IMR-90 (cell line): Measurements from ENCODE around the gene ITPK1. TPM values are rescaled to one million over a fixed set of nuclear protein-coding genes. Genes with fewer than 3 reads are reported as not detected.

Experiments used
- ATAC-seq: fragments of 200-7000 bp; cut with Tn5 transposase; 2 replicates; pipeline ENCODE4 v1.9.1; 2020; ENCODE audit warnings: low read depth, mild to moderate bottlenecking, moderate library complexity
- BruUV-seq: library from RNA; stranded (reverse); fragments of 400-500 nt; replicated peaks from 2 replicates; lab custom pipeline; 2021; lab: Mats Ljungman, UMichigan
- CTCF ChIA-PET: fragments of 300-600 bp; formaldehyde crosslinking; extraction: SDS; loops from one replicate; lab custom pipeline; 2021; ENCODE audit warnings: antibody characterized with exemption; lab: Yijun Ruan, JAX
- POLR2A ChIA-PET: fragments of 300-600 bp; sonication (Branson Sonifier 250); formaldehyde crosslinking; loops from one replicate; lab custom pipeline; 2022; ENCODE audit warnings: antibody characterized with exemption; ENCODE audit not compliant: unreplicated experiment; lab: Charles Lee
- DNase-seq: peaks from one replicate; pipeline ENCODE4 v3.0.0; 2013
- H2AFZ ChIP-seq: replicated peaks from 2 replicates; pipeline ENCODE3; 2013; ENCODE audit warnings: low read length, mild to moderate bottlenecking; ENCODE audit not compliant: poor library complexity
- H2AK5ac ChIP-seq: 2 replicates; pipeline ENCODE4 v1.6.1; 2013; ENCODE audit warnings: low read depth, low read length, inconsistent platforms
- H2AK9ac ChIP-seq: replicated peaks from 2 replicates; pipeline ENCODE3; 2013; ENCODE audit warnings: mild to moderate bottlenecking, low read depth, low read length, moderate library complexity; ENCODE audit not compliant: poor library complexity
- H2BK120ac ChIP-seq: 2 replicates; pipeline ENCODE4 v1.6.1; 2013; ENCODE audit warnings: low read depth, low read length, inconsistent platforms
- H2BK15ac ChIP-seq: 3 replicates; pipeline ENCODE4 v1.6.1; 2013; ENCODE audit warnings: low read depth, low read length, inconsistent platforms
- H2BK20ac ChIP-seq: 2 replicates; pipeline ENCODE4 v1.6.1; 2013; ENCODE audit warnings: low read depth, mild to moderate bottlenecking, inconsistent platforms, low read length, moderate library complexity
- H2BK5ac ChIP-seq: 2 replicates; pipeline ENCODE4 v1.6.1; 2013; ENCODE audit warnings: mild to moderate bottlenecking, low read depth, low read length, inconsistent platforms; ENCODE audit not compliant: poor library complexity, severe bottlenecking
- H3K14ac ChIP-seq: replicated peaks from 2 replicates; pipeline ENCODE4 v1.6.1; 2013; ENCODE audit warnings: low read depth, low read length, inconsistent platforms
- H3K18ac ChIP-seq: 2 replicates; pipeline ENCODE4 v1.6.1; 2013; ENCODE audit warnings: low read depth, low read length, control low read depth
- H3K23ac ChIP-seq: 2 replicates; pipeline ENCODE4 v1.6.1; 2013; ENCODE audit warnings: low read depth, low read length, inconsistent platforms
- H3K27ac ChIP-seq: 2 replicates; pipeline ENCODE4 v1.5.1; 2013; ENCODE audit warnings: mild to moderate bottlenecking, control low read depth, low read length; ENCODE audit not compliant: insufficient read depth
- H3K27me3 ChIP-seq: 2 replicates; pipeline ENCODE4 v1.6.1; 2013; ENCODE audit warnings: low read length; ENCODE audit not compliant: control insufficient read depth, insufficient read depth
- H3K36me3 ChIP-seq: 2 replicates; pipeline ENCODE4 v1.6.1; 2013; ENCODE audit warnings: low read length, mixed read lengths; ENCODE audit not compliant: control insufficient read depth, insufficient read depth
- H3K4ac ChIP-seq: 2 replicates; pipeline ENCODE4 v1.6.1; 2013; ENCODE audit warnings: low read depth, low read length, inconsistent platforms
- H3K4me1 ChIP-seq: 2 replicates; pipeline ENCODE4 v1.6.1; 2013; ENCODE audit warnings: low read length, mixed read lengths; ENCODE audit not compliant: control insufficient read depth, insufficient read depth
- H3K4me2 ChIP-seq: 2 replicates; pipeline ENCODE4 v1.6.1; 2013; ENCODE audit warnings: low read depth, mild to moderate bottlenecking, control low read depth, low read length, moderate library complexity
- H3K4me3 ChIP-seq: 2 replicates; pipeline ENCODE4 v1.5.1; 2013; ENCODE audit warnings: low read depth, mild to moderate bottlenecking, control low read depth, low read length, moderate library complexity; ENCODE audit not compliant: insufficient read depth
- H3K56ac ChIP-seq: 2 replicates; pipeline ENCODE4 v1.6.1; 2013; ENCODE audit warnings: low read length, inconsistent platforms; ENCODE audit not compliant: insufficient read depth; ENCODE audit errors: extremely low read depth
- H3K79me1 ChIP-seq, 2 experiments: 2 replicates each; pipeline ENCODE4 v1.6.1; 2013; ENCODE audit warnings: low read length in 2 of 2, inconsistent platforms in 1 of 2, low read depth in 1 of 2
- H3K9ac ChIP-seq: 2 replicates; pipeline ENCODE4 v1.6.1; 2013; ENCODE audit warnings: low read depth, low read length, control low read depth
- H3K9me1 ChIP-seq: 2 replicates; pipeline ENCODE4 v1.6.1; 2013; ENCODE audit warnings: low read length, inconsistent platforms; ENCODE audit not compliant: insufficient read depth
- H3K9me3 ChIP-seq: 2 replicates; pipeline ENCODE4 v1.6.1; 2013; ENCODE audit warnings: low read length; ENCODE audit not compliant: control insufficient read depth, insufficient read depth
- H4K20me1 ChIP-seq: 2 replicates; pipeline ENCODE4 v1.6.1; 2013; ENCODE audit warnings: low read length, inconsistent platforms; ENCODE audit not compliant: insufficient read depth
- H4K5ac ChIP-seq: 2 replicates; pipeline ENCODE4 v1.6.1; 2013; ENCODE audit warnings: mild to moderate bottlenecking, low read depth, low read length, control low read depth
- H4K8ac ChIP-seq, 2 experiments: 2 replicates each; pipeline ENCODE4 v1.6.1; 2013; ENCODE audit warnings: low read depth in 2 of 2, low read length in 2 of 2, control low read depth in 1 of 2, inconsistent platforms in 1 of 2
- H4K91ac ChIP-seq: 2 replicates; pipeline ENCODE4 v1.6.1; 2013; ENCODE audit warnings: low read depth, low read length, inconsistent platforms; ENCODE audit not compliant: insufficient read depth
- BHLHE40 ChIP-seq: fragments of 150-350 bp; IDR thresholded peaks from 2 replicates; pipeline ENCODE4 v1.6.1; 2016; ENCODE audit warnings: mild to moderate bottlenecking, low read depth, low read length
- CEBPB ChIP-seq: IDR thresholded peaks from 2 replicates; pipeline ENCODE4 v1.6.1; 2012; ENCODE audit warnings: low read depth, low read length, improper control_type of control experiment
- CHD1 ChIP-seq: IDR thresholded peaks from 2 replicates; pipeline ENCODE4 v1.6.1; 2012; ENCODE audit warnings: low read depth, low read length, improper control_type of control experiment
- CTCF ChIP-seq: conservative IDR thresholded peaks from 2 replicates; pipeline ENCODE4 v1.5.1; 2012; ENCODE audit warnings: mild to moderate bottlenecking, low read depth, low read length, improper control_type of control experiment
- ELK1 ChIP-seq: fragments of 150-350 bp; IDR thresholded peaks from 2 replicates; pipeline ENCODE4 v1.6.1; 2016; ENCODE audit warnings: low read depth, mild to moderate bottlenecking, low read length, moderate library complexity, borderline replicate concordance
- MAFK ChIP-seq: IDR thresholded peaks from 2 replicates; pipeline ENCODE4 v1.6.1; 2012; ENCODE audit warnings: low read depth, low read length, improper control_type of control experiment
- MXI1 ChIP-seq: IDR thresholded peaks from 2 replicates; pipeline ENCODE4 v1.6.1; 2012; ENCODE audit warnings: low read depth, mild to moderate bottlenecking, low read length, moderate library complexity, borderline replicate concordance
- NFE2L2 ChIP-seq: fragments of 150-350 bp; IDR thresholded peaks from 2 replicates; pipeline ENCODE4 v1.6.1; 2016; ENCODE audit warnings: low read depth, mild to moderate bottlenecking, low read length
- POLR2A ChIP-seq: IDR thresholded peaks from 2 replicates; pipeline ENCODE4 v1.6.1; 2012; ENCODE audit warnings: mild to moderate bottlenecking, low read depth, low read length
- RAD21 ChIP-seq: IDR thresholded peaks from 2 replicates; pipeline ENCODE4 v1.6.1; 2012; ENCODE audit warnings: low read length, improper control_type of control experiment
- RCOR1 ChIP-seq: IDR thresholded peaks from 2 replicates; pipeline ENCODE4 v1.6.1; 2012; ENCODE audit warnings: mild to moderate bottlenecking, low read length, improper control_type of control experiment; ENCODE audit not compliant: insufficient replicate concordance
- RFX5 ChIP-seq: IDR thresholded peaks from 2 replicates; pipeline ENCODE4 v1.8.0; 2012; ENCODE audit warnings: low read depth, mild to moderate bottlenecking, low read length, moderate library complexity
- SMC3 ChIP-seq: fragments of 150-350 bp; IDR thresholded peaks from 2 replicates; pipeline ENCODE4 v1.6.1; 2016; ENCODE audit warnings: low read depth, mild to moderate bottlenecking, antibody characterized with exemption, low read length, moderate library complexity
- USF2 ChIP-seq: fragments of 150-350 bp; IDR thresholded peaks from 2 replicates; pipeline ENCODE4 v1.6.1; 2017; ENCODE audit warnings: mild to moderate bottlenecking, antibody characterized with exemption, low read length, low read depth
- WGBS, 2 experiments: methylation state at CpG; one replicate each; pipeline versions ENCODE4 v1.1.5 to v1.1.7; 2013; ENCODE audit warnings: missing lambda C conversion rate in 2 of 2; ENCODE audit not compliant: insufficient read length in 1 of 2; ENCODE audit errors: extremely low coverage in 2 of 2; 5-methylcytosine and 5-hydroxymethylcytosine counted together
- dilution Hi-C: fragments of 300-500 bp; cut with HindIII; formaldehyde crosslinking; loops from one replicate; pipeline ENCODE4 v1.14.3; 2018; ENCODE audit warnings: low sequenced_read_pairs; ENCODE audit not compliant: unreplicated experiment
- in situ Hi-C: fragments of 300-500 bp; cut with MboI; formaldehyde crosslinking; loops from 3 replicates; pipeline ENCODE4 v1.14.3; 2019; ENCODE audit warnings: low sequenced_read_pairs, inconsistent platforms, mixed read lengths
- intact Hi-C: fragments of 100-400 bp; cut with micrococcal nuclease; formaldehyde crosslinking; loops from 2 replicates; pipeline ENCODE4 v1.10.0; 2022
- polyA plus RNA-seq, 3 experiments: library from polyadenylated mRNA; depleted of rRNA; stranded (reverse); fragments of >200 nt; gene quantifications; 2 replicates each; pipeline ENCODE4 v1.2.3, GENCODE V29; 2012; ENCODE audit warnings: low replicate concordance in 1 of 3
- total RNA-seq: library from RNA; depleted of rRNA; stranded (reverse); fragments of >200 nt; gene quantifications from 2 replicates; pipeline ENCODE4 v1.2.3, GENCODE V29; 2012

Gene ITPK1
- total and polyA plus RNA-seq, 2 of the 4 experiments (the other 2 are of a cell fraction): 21.7 to 26.9 TPM

GRCh38 chr14:92959761-92960680 lies 155.7 kb downstream of the ITPK1 start:
- Histone ChIP-seq H3K14ac (no peak overlapping the region), H3K4me2 (no peak overlapping the region), H2BK20ac (no peak overlapping the region), H4K91ac (no peak overlapping the region), H3K23ac (no peak overlapping the region), H3K56ac (no peak overlapping the region), H3K9me3 (no peaks in the 10 kb centered on the region), H3K9me1 (peaks cover 11% of the 10 kb centered on the region; the same call in 1 of the 2 replicates), H2AFZ (no peak overlapping the region), H2AK9ac (peak overlapping the region; percentile 65), H3K36me3 (no peaks in the 10 kb centered on the region), H4K5ac (no peak overlapping the region), H3K9ac (no peak overlapping the region), H2BK120ac (no peak overlapping the region), H3K79me1 (no peaks in the 10 kb centered on the region), H4K20me1 (no peaks in the 10 kb centered on the region), H4K8ac (no peak overlapping the region), H3K4me1 (0 out of 2 replicates have a peak, but pooled peaks cover 1% of the 10 kb centered on the region), H3K27ac (no peak overlapping the region), H3K18ac (no peak overlapping the region), H3K4me3 (no peak overlapping the region), H3K27me3 (no peaks in the 10 kb centered on the region), H2BK15ac (no peak overlapping the region), H2AK5ac (no peak overlapping the region), H3K4ac (no peak overlapping the region), H2BK5ac (no peak overlapping the region)
- CTCF ChIA-PET: no interaction called here
- dilution Hi-C loops (no loop called here), in situ Hi-C loops (no loop called here), intact Hi-C loops (no loop called here)
- no peak for ATAC-seq
- DNase-seq: no peak
- no TSS peak for BruUV-seq
- POLR2A ChIA-PET: no interaction called here
- 88% methylated on average over 9 of the region's 30 CpGs; no CpG with 5 or more reads in 1 of the 2 experiments for WGBS, 2 experiments
- TF ChIP-seq RFX5 (no peak), NFE2L2 (no peak), SMC3 (no peak), CTCF (no peak), RCOR1 (no peak), USF2 (no peak), BHLHE40 (no peak), CEBPB (no peak), MAFK (no peak), POLR2A (no peak), ELK1 (no peak), RAD21 (no peak), CHD1 (no peak), MXI1 (no peak)
